ENCODE measurements around the gene RPTOR.

RPTOR gene

DNA sequence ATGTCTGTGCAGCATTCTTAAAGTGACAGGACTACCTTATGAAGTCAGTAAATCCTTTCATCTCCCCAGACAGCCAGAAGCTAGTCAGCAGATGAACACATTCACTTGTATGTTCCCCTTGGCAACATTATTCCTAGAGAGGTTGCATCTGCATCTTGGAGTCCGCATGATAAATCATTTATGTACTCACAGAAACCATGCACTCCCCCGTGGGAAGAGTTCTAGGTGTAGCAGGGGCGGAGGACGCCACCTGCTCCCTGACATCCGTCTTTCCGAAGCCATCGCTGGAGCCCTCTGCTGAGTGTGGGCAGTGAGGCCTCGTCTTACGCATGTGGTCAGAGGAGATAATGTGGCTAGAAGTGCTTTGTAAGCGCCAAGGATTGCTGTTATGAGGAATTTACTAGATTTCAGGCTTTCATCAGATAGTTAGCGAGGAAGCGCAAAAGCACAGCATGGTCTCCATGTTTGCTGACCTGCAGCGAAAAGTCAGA, 144.5 kb downstream of the RPTOR start:
- TF ChIP-seq, protein P1, sequence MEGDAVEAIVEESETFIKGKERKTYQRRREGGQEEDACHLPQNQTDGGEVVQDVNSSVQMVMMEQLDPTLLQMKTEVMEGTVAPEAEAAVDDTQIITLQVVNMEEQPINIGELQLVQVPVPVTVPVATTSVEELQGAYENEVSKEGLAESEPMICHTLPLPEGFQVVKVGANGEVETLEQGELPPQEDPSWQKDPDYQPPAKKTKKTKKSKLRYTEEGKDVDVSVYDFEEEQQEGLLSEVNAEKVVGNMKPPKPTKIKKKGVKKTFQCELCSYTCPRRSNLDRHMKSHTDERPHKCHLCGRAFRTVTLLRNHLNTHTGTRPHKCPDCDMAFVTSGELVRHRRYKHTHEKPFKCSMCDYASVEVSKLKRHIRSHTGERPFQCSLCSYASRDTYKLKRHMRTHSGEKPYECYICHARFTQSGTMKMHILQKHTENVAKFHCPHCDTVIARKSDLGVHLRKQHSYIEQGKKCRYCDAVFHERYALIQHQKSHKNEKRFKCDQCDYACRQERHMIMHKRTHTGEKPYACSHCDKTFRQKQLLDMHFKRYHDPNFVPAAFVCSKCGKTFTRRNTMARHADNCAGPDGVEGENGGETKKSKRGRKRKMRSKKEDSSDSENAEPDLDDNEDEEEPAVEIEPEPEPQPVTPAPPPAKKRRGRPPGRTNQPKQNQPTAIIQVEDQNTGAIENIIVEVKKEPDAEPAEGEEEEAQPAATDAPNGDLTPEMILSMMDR (IDR thresholded peaks at IDR 0.05; ENCODE audit: low read depth, low read length) = no peak
- no peak overlapping the region for H3K4me3 ChIP-seq (ENCODE audit: low read depth, low read length)

DNA sequence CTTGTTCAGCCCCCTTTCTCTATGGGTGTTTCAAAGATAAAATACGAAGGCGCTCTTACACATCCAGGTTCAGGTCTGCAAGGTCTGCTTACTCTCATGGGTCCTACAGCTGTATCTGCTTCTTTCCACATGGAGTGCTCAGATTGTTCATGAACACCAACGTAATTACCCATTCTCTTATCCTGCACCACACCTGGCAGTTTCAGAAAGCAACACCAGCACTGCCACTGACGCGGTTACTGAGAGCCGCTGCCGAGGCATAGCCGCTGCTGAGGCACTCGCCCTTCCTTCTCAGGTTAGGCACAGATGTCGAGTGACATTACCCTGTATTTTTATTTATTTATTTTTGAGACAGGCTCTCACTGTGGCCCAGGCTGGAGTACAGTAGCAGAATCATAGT, 147.1 kb downstream of the RPTOR start:
- TF ChIP-seq, protein P1 (IDR thresholded peaks at IDR 0.05; ENCODE audit: low read depth, low read length) = no peak
- H3K4me3 ChIP-seq (ENCODE audit: low read depth, low read length) = no peak overlapping the region

DNA sequence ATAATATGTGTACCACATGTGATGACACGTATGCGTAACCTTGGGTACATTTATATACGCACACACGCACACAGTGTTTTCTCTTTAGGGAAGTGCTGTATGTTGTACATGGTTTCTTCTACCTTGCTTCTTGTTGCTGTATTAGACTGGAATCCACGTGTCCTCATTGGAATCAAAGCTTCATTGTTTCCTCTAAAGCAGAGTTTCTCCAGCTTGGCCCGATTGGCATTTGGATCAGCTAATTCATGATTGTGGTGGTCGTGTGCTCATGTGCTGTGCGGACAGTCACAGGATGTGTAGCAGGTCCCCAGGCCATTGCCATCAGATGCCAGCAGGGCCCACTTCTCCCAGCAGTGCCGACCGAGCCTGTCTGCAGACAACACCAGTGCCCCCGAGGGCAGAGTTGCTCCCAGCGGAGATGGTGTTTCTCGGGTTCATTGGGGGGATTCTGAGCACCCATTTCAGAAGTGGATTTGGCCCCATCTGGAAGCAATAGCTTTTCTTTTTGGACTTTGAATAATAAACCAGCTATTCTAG, 148.4 kb downstream of the RPTOR start:
- TF ChIP-seq, protein P1 (IDR thresholded peaks at IDR 0.05; ENCODE audit: low read depth, low read length) = no peak
- no peak overlapping the region for H3K4me3 ChIP-seq (ENCODE audit: low read depth, low read length)

DNA sequence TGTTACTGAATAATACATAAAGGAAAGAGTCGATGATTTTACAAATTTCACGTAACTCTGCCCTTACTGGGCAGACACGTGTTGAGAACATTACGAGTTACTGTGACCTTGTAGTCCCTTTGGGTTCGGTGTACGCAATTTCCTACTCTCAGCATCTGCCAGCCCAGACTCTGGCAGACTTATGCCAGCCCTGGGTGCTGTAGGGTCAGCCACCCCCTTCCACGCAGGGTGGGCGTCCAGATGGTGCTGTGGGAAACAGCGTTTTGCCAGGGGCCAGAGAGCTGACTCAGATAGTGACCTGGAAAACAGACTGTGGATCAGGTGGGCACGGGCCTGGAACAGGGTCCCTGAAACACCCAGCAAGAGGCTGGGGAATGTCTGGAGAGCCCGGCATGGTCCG, 148.9 kb downstream of the RPTOR start:
- TF ChIP-seq, protein P1 (IDR thresholded peaks at IDR 0.05; ENCODE audit: low read depth, low read length) = no peak
- no peak overlapping the region for H3K4me3 ChIP-seq (ENCODE audit: low read depth, low read length)

DNA sequence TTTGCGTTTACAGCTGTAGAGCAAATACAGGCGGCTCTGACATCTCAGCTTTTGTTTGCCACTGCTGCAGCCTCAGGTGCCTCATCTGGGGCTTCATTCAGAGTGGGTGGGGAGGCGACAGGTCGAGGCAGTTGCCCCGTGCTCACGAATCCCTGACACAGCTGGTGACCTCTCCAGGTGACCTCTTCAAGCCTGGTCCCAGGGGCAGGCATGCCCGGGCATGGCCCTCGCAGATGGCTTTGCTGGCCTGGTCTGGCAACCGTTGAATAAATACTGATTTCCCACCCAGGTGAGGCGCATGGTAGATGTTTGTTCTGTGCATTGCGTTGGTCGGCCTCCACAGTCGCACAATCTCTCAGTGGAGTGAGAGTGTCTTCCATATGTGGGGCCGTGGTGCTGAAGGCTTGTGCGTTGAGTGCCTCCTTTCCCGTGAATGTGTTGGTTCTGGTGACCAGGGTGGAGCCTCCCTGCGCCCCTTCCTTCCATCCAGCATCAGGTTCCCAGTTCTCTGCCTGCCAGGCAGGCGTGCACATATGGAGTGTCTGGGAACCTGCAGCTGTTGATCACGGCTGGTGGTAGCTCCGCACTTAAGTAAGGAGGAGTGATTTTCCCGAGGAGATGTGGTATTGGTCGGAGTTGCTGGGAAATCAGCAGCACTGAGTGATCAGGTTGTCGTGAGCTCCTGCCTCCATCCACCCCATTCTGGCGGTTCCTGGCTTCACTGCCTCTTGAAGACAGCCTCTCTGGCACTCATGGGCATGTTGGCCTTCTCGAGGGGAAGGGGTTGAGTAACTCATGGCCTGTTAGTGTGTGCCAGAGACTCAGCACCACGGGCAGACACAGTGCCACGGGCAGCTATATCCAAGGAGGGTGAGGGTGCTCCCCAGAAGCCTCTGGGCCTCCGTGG, 149.7 kb downstream of the RPTOR start:
- TF ChIP-seq, protein P1 (IDR thresholded peaks at IDR 0.05; ENCODE audit: low read depth, low read length) = no peak
- H3K4me3 ChIP-seq (ENCODE audit: low read depth, low read length) = no peak overlapping the region

DNA sequence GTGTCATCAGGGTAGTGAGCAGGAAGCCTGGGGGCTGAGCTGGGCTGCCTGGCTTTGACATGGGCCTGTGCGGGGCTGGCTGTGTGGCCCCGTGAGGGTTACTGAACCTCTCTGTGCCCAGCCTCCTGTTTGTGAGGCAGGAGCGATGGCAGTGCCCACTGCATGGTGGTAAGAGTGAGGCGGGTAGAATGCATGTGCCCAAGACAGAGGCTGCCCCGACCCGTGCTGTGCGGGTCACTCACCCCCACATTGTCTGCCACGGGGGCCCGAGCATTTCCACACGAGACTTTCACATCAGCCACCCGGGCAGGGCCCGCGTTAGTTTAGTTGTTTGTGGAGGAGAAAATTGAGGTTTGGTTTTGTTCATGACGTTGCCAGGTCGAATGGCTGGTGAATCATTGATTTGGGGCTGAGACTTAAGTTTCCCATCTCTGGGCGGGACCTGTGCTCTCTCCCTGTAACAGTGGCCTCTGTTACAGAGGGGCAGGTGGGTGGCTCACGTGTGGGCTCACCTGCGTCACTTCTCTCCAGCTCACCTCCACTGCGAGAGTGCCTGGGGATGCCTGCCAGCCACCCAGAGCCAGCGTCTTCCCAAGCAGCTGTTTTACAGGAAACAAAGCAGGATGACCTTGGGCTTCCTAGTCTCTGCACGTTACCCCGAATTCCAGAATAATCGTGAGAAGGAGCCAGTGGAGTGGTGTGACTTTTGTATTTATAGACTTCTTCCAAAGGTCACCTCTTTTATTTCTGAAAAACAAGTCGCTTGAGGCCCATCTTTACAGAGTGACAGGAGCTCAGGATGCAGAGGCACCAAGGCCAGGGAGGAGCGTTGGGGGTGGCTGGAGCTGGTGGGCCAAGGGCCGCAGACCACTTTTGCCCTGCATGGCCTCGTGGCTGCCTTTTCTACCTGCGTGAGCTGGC, 150.6 kb downstream of the RPTOR start:
- H3K4me3 ChIP-seq (ENCODE audit: low read depth, low read length) = no peak overlapping the region
- TF ChIP-seq, protein P1 (IDR thresholded peaks at IDR 0.05; ENCODE audit: low read depth, low read length) = no peak
